ENCODE data around the gene CCSER1. TPM values are rescaled to one million over a fixed set of nuclear protein-coding genes. Genes with fewer than 3 reads are reported as not detected.

The CCSER1 gene
- total RNA-seq, 1 experiment from 2014 or later = 0.63 TPM

- Mint-ChIP-seq H3K36me3 (ENCODE audit: insufficient read depth, unreplicated experiment) (no peaks in the 10 kb centered on the region), H3K4me3 (ENCODE audit: unreplicated experiment) (no peak overlapping the region), H3K27me3 (ENCODE audit: insufficient read depth, unreplicated experiment) (no peaks in the 10 kb centered on the region), H3K4me1 (ENCODE audit: insufficient read depth, unreplicated experiment) (no peaks in the 10 kb centered on the region), H3K27ac (ENCODE audit: low read depth, unreplicated experiment) (no peak overlapping the region), H3K9me3 (ENCODE audit: unreplicated experiment) (no peaks in the 10 kb centered on the region)
- TF ChIP-seq CTCF (IDR thresholded peaks at IDR 0.05; ENCODE audit: unreplicated experiment) = no peak
- DNase-seq (ENCODE audit: unreplicated experiment) = peak; percentile 38
- BruUV-seq (replicated peaks) = no TSS peak
- ChIA-PET CTCF (no interaction called here), POLR2A (no interaction called here)
- intact Hi-C loops (cut with micrococcal nuclease) = no loop called here
Measured at GRCh38 chr4:90540536-90540935, 413.3 kb downstream of the CCSER1 start.

GRCh38 chr4:90542216-90542615 is 415.0 kb downstream of the CCSER1 start:
- Mint-ChIP-seq H3K9me3 (ENCODE audit: unreplicated experiment) (no peaks in the 10 kb centered on the region), H3K27me3 (ENCODE audit: insufficient read depth, unreplicated experiment) (no peaks in the 10 kb centered on the region), H3K4me1 (ENCODE audit: insufficient read depth, unreplicated experiment) (peaks cover 4% of the 10 kb centered on the region), H3K27ac (ENCODE audit: low read depth, unreplicated experiment) (no peak overlapping the region), H3K36me3 (ENCODE audit: insufficient read depth, unreplicated experiment) (no peaks in the 10 kb centered on the region), H3K4me3 (ENCODE audit: unreplicated experiment) (no peak overlapping the region)
- no TSS peak for BruUV-seq (replicated peaks)
- ChIA-PET POLR2A (no interaction called here), CTCF (no interaction called here)
- no peak for TF ChIP-seq CTCF (IDR thresholded peaks at IDR 0.05; ENCODE audit: unreplicated experiment)
- no peak for DNase-seq (ENCODE audit: unreplicated experiment)
- intact Hi-C loops (cut with micrococcal nuclease) = no loop called here

GRCh38 chr4:90543419-90544170 is 416.4 kb downstream of the CCSER1 start:
- no peak for DNase-seq (ENCODE audit: unreplicated experiment)
- ChIA-PET POLR2A (interaction anchor here (0.5 kb wide), 1 partner anchor 612 kb away, joined by 3 read pairs; no protein-coding TSS in a partner anchor), CTCF (interaction anchor here (1.0 kb wide), 1 partner anchor 11 kb away, joined by 3 read pairs; no protein-coding TSS in a partner anchor)
- no peak for TF ChIP-seq CTCF (IDR thresholded peaks at IDR 0.05; ENCODE audit: unreplicated experiment)
- BruUV-seq (replicated peaks) = no TSS peak
- intact Hi-C loops (cut with micrococcal nuclease) = no loop called here
- H3K36me3 Mint-ChIP-seq (ENCODE audit: insufficient read depth, unreplicated experiment) = no peaks in the 10 kb centered on the region
- peaks cover 4% of the 10 kb centered on the region for H3K4me1 Mint-ChIP-seq (ENCODE audit: insufficient read depth, unreplicated experiment)
- H3K27ac Mint-ChIP-seq (ENCODE audit: low read depth, unreplicated experiment) = no peak overlapping the region
- no peak overlapping the region for H3K4me3 Mint-ChIP-seq (ENCODE audit: unreplicated experiment)
- H3K9me3 Mint-ChIP-seq (ENCODE audit: unreplicated experiment) = no peaks in the 10 kb centered on the region
- H3K27me3 Mint-ChIP-seq (ENCODE audit: insufficient read depth, unreplicated experiment) = no peaks in the 10 kb centered on the region

- TF ChIP-seq CTCF (IDR thresholded peaks at IDR 0.05; ENCODE audit: unreplicated experiment) = no peak
- POLR2A ChIA-PET = interaction anchor here (0.5 kb wide), 1 partner anchor 613 kb away, joined by 3 read pairs; no protein-coding TSS in a partner anchor
- H3K27me3 Mint-ChIP-seq (ENCODE audit: insufficient read depth, unreplicated experiment) = no peaks in the 10 kb centered on the region
- H3K4me1 Mint-ChIP-seq (ENCODE audit: insufficient read depth, unreplicated experiment) = peaks cover 4% of the 10 kb centered on the region
- CTCF ChIA-PET = interaction anchor here (1.0 kb wide), 1 partner anchor 12 kb away, joined by 3 read pairs; no protein-coding TSS in a partner anchor
- H3K36me3 Mint-ChIP-seq (ENCODE audit: insufficient read depth, unreplicated experiment) = no peaks in the 10 kb centered on the region
- H3K4me3 Mint-ChIP-seq (ENCODE audit: unreplicated experiment) = no peak overlapping the region
- DNase-seq (ENCODE audit: unreplicated experiment) = no peak
- no peaks in the 10 kb centered on the region for H3K9me3 Mint-ChIP-seq (ENCODE audit: unreplicated experiment)
- no TSS peak for BruUV-seq (replicated peaks)
- intact Hi-C loops (cut with micrococcal nuclease) = no loop called here
- no peak overlapping the region for H3K27ac Mint-ChIP-seq (ENCODE audit: low read depth, unreplicated experiment)
Measured at GRCh38 chr4:90544532-90545045, 417.4 kb downstream of the CCSER1 start.

Measured in MCF 10A (cell line).